HCT116 (cell line): Measurements from ENCODE around the gene CPED1. TPM values are rescaled to one million over a fixed set of nuclear protein-coding genes. Genes with fewer than 3 reads are reported as not detected.

Experiments used
- ATAC-seq: fragments of 200-7000 bp; cut with Tn5 transposase; 2 replicates; pipeline ENCODE4 v1.9.1; 2020; ENCODE audit warnings: mild to moderate bottlenecking, moderate library complexity
- BruUV-seq: library from RNA; stranded (reverse); fragments of 400-500 nt; replicated peaks from 2 replicates; lab custom pipeline; 2021; lab: Mats Ljungman, UMichigan
- CTCF ChIA-PET: fragments of 300-600 bp; sonication (Branson Sonifier 250); formaldehyde crosslinking; loops from one replicate; lab custom pipeline; 2021; ENCODE audit warnings: antibody characterized with exemption; lab: Charles Lee
- POLR2A ChIA-PET: fragments of 300-600, 350-600 bp; sonication (Branson Sonifier 250); formaldehyde crosslinking; loops from one replicate; lab custom pipeline; 2021; ENCODE audit warnings: antibody characterized with exemption; lab: Charles Lee
- RAD21 ChIA-PET, 2 experiments: fragments of 300-600 bp; sonication (Branson Sonifier 250); formaldehyde crosslinking; loops; one replicate each; lab custom pipeline; 2023; ENCODE audit warnings: low total read pairs in 2 of 2; ENCODE audit not compliant: uncharacterized antibody in 2 of 2, unreplicated experiment in 2 of 2, low non-redundant PET in 1 of 2; lab: Charles Lee
- DNase-seq: peaks from one replicate; pipeline ENCODE4 v3.0.0-alpha.2; 2010; ENCODE audit warnings: low read depth, low spot score
- H2AFZ ChIP-seq: fragments of 200-600 bp; shearing (Covaris generic), sonication (generic); 2 replicates; pipeline ENCODE4 v1.6.1; 2017; ENCODE audit warnings: low read depth, mixed run types, mixed read lengths, antibody characterized with exemption, low read length; ENCODE audit not compliant: poor library complexity, severe bottlenecking
- H3K27ac ChIP-seq: 2 replicates; pipeline ENCODE4 v1.5.1; 2012; ENCODE audit warnings: low read depth, low read length
- H3K27me3 ChIP-seq: fragments of 200-600 bp; sonication (generic); 2 replicates; pipeline ENCODE4 v1.6.1; 2016; ENCODE audit warnings: mixed run types, low read length, mixed read lengths; ENCODE audit not compliant: insufficient read depth
- H3K36me3 ChIP-seq, 2 experiments: fragments of 200-500 bp in 1 of 2; fragments of 200-600 bp in 1 of 2; sonication (Bioruptor generic) in 1 of 2; sonication (generic) in 1 of 2; 2 replicates each; pipeline versions ENCODE4 v1.5.1 to v1.6.1; 2014 to 2016; ENCODE audit warnings: low read length in 2 of 2, inconsistent platforms in 1 of 2, mixed read lengths in 1 of 2, mixed run types in 1 of 2; ENCODE audit not compliant: insufficient read depth in 2 of 2, control insufficient read depth in 1 of 2
- H3K4me1 ChIP-seq, 2 experiments: fragments of 200-600 bp in 1 of 2; sonication (generic) in 1 of 2; 2 replicates each; pipeline versions ENCODE4 v1.5.1 to v1.6.1; 2012 to 2017; ENCODE audit warnings: low read length in 2 of 2, inconsistent platforms in 1 of 2, mild to moderate bottlenecking in 1 of 2, mixed read lengths in 1 of 2, mixed run types in 1 of 2, moderate library complexity in 1 of 2; ENCODE audit not compliant: insufficient read depth in 2 of 2, control insufficient read depth in 1 of 2
- H3K4me2 ChIP-seq: fragments of 200-600 bp; sonication (generic); 2 replicates; pipeline ENCODE4 v1.6.1; 2017; ENCODE audit warnings: mixed run types, low read length, mixed read lengths
- H3K4me3 ChIP-seq, 2 experiments: fragments of 200-600 bp in 1 of 2; sonication (generic) in 1 of 2; replicated peaks in 1 of 2; 2 replicates each; pipeline ENCODE4 v1.5.1; 2011 to 2016; ENCODE audit warnings: low read length in 2 of 2, control low read depth in 1 of 2, low read depth in 1 of 2, mild to moderate bottlenecking in 1 of 2, mixed read lengths in 1 of 2, mixed run types in 1 of 2
- H3K79me2 ChIP-seq: fragments of 200-600 bp; sonication (generic); 2 replicates; pipeline ENCODE4 v1.6.1; 2017; ENCODE audit warnings: mild to moderate bottlenecking, mixed run types, low read length, moderate library complexity, mixed read lengths; ENCODE audit not compliant: insufficient read depth
- H3K9ac ChIP-seq: fragments of 200-600 bp; sonication (generic); 2 replicates; pipeline ENCODE4 v1.6.1; 2016; ENCODE audit warnings: low read length, mixed read lengths
- H3K9me2 ChIP-seq: fragments of 200-600 bp; sonication (generic), shearing (Covaris generic); 2 replicates; pipeline ENCODE4 v1.6.1; 2017; ENCODE audit warnings: mixed run types, mild to moderate bottlenecking, moderate library complexity; ENCODE audit not compliant: insufficient read depth
- H3K9me3 ChIP-seq, 2 experiments: fragments of 200-500 bp in 1 of 2; fragments of 200-600 bp in 1 of 2; sonication (Bioruptor generic) in 1 of 2; sonication (generic) in 1 of 2; 2 replicates each; pipeline ENCODE4 v1.6.1; 2014 to 2017; ENCODE audit warnings: low read length in 2 of 2, mixed read lengths in 2 of 2, inconsistent platforms in 1 of 2, low read depth in 1 of 2, mild to moderate bottlenecking in 1 of 2, mixed run types in 1 of 2, moderate library complexity in 1 of 2; ENCODE audit not compliant: control insufficient read depth in 1 of 2, insufficient read depth in 1 of 2
- H4K20me1 ChIP-seq: fragments of 200-600 bp; sonication (generic), shearing (Covaris generic); 2 replicates; pipeline ENCODE4 v1.6.1; 2017; ENCODE audit warnings: mixed run types, mild to moderate bottlenecking, moderate library complexity; ENCODE audit not compliant: insufficient read depth
- ATF3 ChIP-seq: IDR thresholded peaks from 2 replicates; pipeline ENCODE4 v1.6.1; 2012
- CEBPB ChIP-seq: IDR thresholded peaks from 2 replicates; pipeline ENCODE4 v1.6.1; 2012; ENCODE audit warnings: low read depth
- CTCF ChIP-seq, 3 experiments: fragments of 200-600 bp in 1 of 3; sonication (generic) in 1 of 3; IDR thresholded peaks in 2 of 3; conservative IDR thresholded peaks in 1 of 3; 2 replicates each; pipeline ENCODE4 v1.5.1; 2012 to 2017; ENCODE audit warnings: low read depth in 2 of 3, low read length in 2 of 3, antibody characterized with exemption in 1 of 3, borderline replicate concordance in 1 of 3, control low read depth in 1 of 3, mild to moderate bottlenecking in 1 of 3, mixed read lengths in 1 of 3, mixed run types in 1 of 3, moderate library complexity in 1 of 3; ENCODE audit not compliant: insufficient read depth in 1 of 3
- ELF1 ChIP-seq: IDR thresholded peaks from 2 replicates; pipeline ENCODE4 v1.6.1; 2012; ENCODE audit warnings: low read depth, borderline replicate concordance
- EZH2phosphoT487 ChIP-seq: fragments of 200-600 bp; IDR thresholded peaks from 2 replicates; pipeline ENCODE4 v1.6.1; 2018; ENCODE audit warnings: antibody characterized with exemption, borderline replicate concordance
- FOSL1 ChIP-seq: IDR thresholded peaks from 2 replicates; pipeline ENCODE4 v1.6.1; 2012; ENCODE audit warnings: low read depth
- MAX ChIP-seq: IDR thresholded peaks from 2 replicates; pipeline ENCODE4 v1.6.1; 2012
- POLR2A ChIP-seq: IDR thresholded peaks from 2 replicates; pipeline ENCODE4 v1.7.0; 2011; ENCODE audit warnings: borderline replicate concordance; ENCODE audit not compliant: insufficient read depth, insufficient read length; ENCODE audit errors: extremely low read depth
- POLR2AphosphoS5 ChIP-seq: IDR thresholded peaks from 2 replicates; pipeline ENCODE4 v1.6.1; 2011; ENCODE audit warnings: mild to moderate bottlenecking, low read depth, low read length, moderate library complexity
- RAD21 ChIP-seq: IDR thresholded peaks from 2 replicates; pipeline ENCODE4 v1.6.1; 2012; ENCODE audit warnings: low read depth, mild to moderate bottlenecking
- SIN3A ChIP-seq: IDR thresholded peaks from 2 replicates; pipeline ENCODE4 v1.6.1; 2012; ENCODE audit warnings: low read depth
- SP1 ChIP-seq: IDR thresholded peaks from 2 replicates; pipeline ENCODE4 v1.6.1; 2012; ENCODE audit warnings: low read depth
- SRF ChIP-seq: IDR thresholded peaks from 2 replicates; pipeline ENCODE4 v1.6.1; 2012; ENCODE audit warnings: low read depth
- TCF7L2 ChIP-seq: IDR thresholded peaks from 2 replicates; pipeline ENCODE4 v1.7.0; 2011; ENCODE audit warnings: borderline replicate concordance, inconsistent platforms; ENCODE audit not compliant: insufficient read depth, insufficient read length; ENCODE audit errors: extremely low read depth
- YY1 ChIP-seq: IDR thresholded peaks from 2 replicates; pipeline ENCODE4 v1.6.1; 2011; ENCODE audit warnings: low read length, low read depth, moderate library complexity, mild to moderate bottlenecking; ENCODE audit not compliant: insufficient replicate concordance; ENCODE audit errors: extremely low read depth
- ZFX ChIP-seq: fragments of 450-650 bp; IDR thresholded peaks from 2 replicates; pipeline ENCODE4 v1.6.1; 2017
- ZNF274 ChIP-seq: fragments of 200-500 bp; sonication (Bioruptor generic); IDR thresholded peaks from 2 replicates; pipeline ENCODE4 v1.6.1; 2014; ENCODE audit warnings: mild to moderate bottlenecking, low read depth, low read length, inconsistent platforms
- intact Hi-C: fragments of 100-400 bp; cut with micrococcal nuclease; formaldehyde crosslinking; loops from 2 replicates; pipeline ENCODE4 v1.10.0; 2022
- total RNA-seq: library from RNA; stranded (reverse); gene quantifications from one replicate; pipeline ENCODE4 v1.2.1, GENCODE V29; 2021; ENCODE audit not compliant: unreplicated experiment

The CPED1 gene
- total RNA-seq, 1 experiment from 2014 or later: 1.2 TPM

GRCh38 chr7:120941856-120942255 lies 46.7 kb upstream of the CPED1 start:
- H3K4me2 ChIP-seq: no peak overlapping the region
- H3K4me1 ChIP-seq: no peaks in the 10 kb centered on the region
- DNase-seq: no peak
- H3K79me2 ChIP-seq: no peaks in the 10 kb centered on the region
- RAD21 ChIA-PET: no interaction called here
- H2AFZ ChIP-seq: no peak overlapping the region
- no peaks in the 10 kb centered on the region for H3K9me3 ChIP-seq
- H3K36me3 ChIP-seq: no peaks in the 10 kb centered on the region
- no peak overlapping the region for H3K9ac ChIP-seq
- POLR2A ChIA-PET: interaction anchor here (0.7 kb wide), 1 partner anchor 9 kb away, joined by 5 read pairs; the partner anchor contains the start of gene ING3
- H3K9me2 ChIP-seq: no peaks in the 10 kb centered on the region
- ATAC-seq: no peak
- intact Hi-C loops: loop anchor here (1.0 to 5.0 kb wide), 2 partner anchors 135 to 150 kb away; no protein-coding TSS in a partner anchor
- H3K27ac ChIP-seq: no peak overlapping the region
- no peaks in the 10 kb centered on the region for H3K27me3 ChIP-seq
- H3K4me3 ChIP-seq: no peak overlapping the region
- TF ChIP-seq MAX: no peak
- no peak for TF ChIP-seq YY1
- no peak for TF ChIP-seq SRF
- no peak for TF ChIP-seq FOSL1
- no peak for TF ChIP-seq POLR2A
- TF ChIP-seq, all 23 proteins: peak for 0
- H4K20me1 ChIP-seq: no peaks in the 10 kb centered on the region
- BruUV-seq: no TSS peak
- CTCF ChIA-PET: interaction anchor here (0.7 to 1.4 kb wide), 2 partner anchors 48 to 150 kb away, joined by 3 to 9 read pairs; no protein-coding TSS in a partner anchor

GRCh38 chr7:120942861-120943260 lies 45.6 kb upstream of the CPED1 start:
- Histone ChIP-seq H3K27me3 (no peaks in the 10 kb centered on the region), H3K4me3 (no peak overlapping the region), H3K9me2 (no peaks in the 10 kb centered on the region), H2AFZ (no peak overlapping the region), H3K9ac (no peak overlapping the region)
- TF ChIP-seq YY1 (no peak), CEBPB (no peak), ZNF274 (no peak), RAD21 (no peak), MAX (no peak), TCF7L2 (no peak), POLR2A (no peak), SP1 (no peak), SRF (no peak), ATF3 (no peak), ZFX (no peak), SIN3A (no peak), ELF1 (no peak), EZH2phosphoT487 (no peak), CTCF (IDR thresholded peaks at IDR 0.05 in 2 of 3, conservative IDR thresholded peaks at IDR 0.05 in 1 of 3; ENCODE audit: borderline replicate concordance in 1 of 3, insufficient read depth in 1 of 3, low read depth in 2 of 3, low read length in 2 of 3) (no peak), POLR2AphosphoS5 (no peak)
- TF ChIP-seq, all 23 proteins: peak for 0
- H3K9me3 ChIP-seq: no peaks in the 10 kb centered on the region
- ATAC-seq (no peak), DNase-seq (no peak)
- H3K36me3 ChIP-seq: no peaks in the 10 kb centered on the region
- ChIA-PET CTCF (interaction anchor here (1.1 kb wide), 1 partner anchor 150 kb away, joined by 6 read pairs; no protein-coding TSS in a partner anchor), RAD21 (no interaction called here), POLR2A (interaction anchor here (0.7 kb wide), 1 partner anchor 8 kb away, joined by 5 read pairs; the partner anchor contains the start of gene ING3)
- H3K4me2 ChIP-seq: no peak overlapping the region
- no TSS peak for BruUV-seq
- no peaks in the 10 kb centered on the region for H3K4me1 ChIP-seq
- no peaks in the 10 kb centered on the region for H3K79me2 ChIP-seq
- H4K20me1 ChIP-seq: no peaks in the 10 kb centered on the region
- H3K27ac ChIP-seq: no peak overlapping the region
- intact Hi-C loops: loop anchor here (5.0 kb wide), 1 partner anchor 136 kb away; no protein-coding TSS in a partner anchor
